ENCODE measurements around the gene NCBP2.
"Not testable (repeated sequence)": the region's sequence is repeated elsewhere in the genome, so short reads cannot be mapped to it uniquely, and the experiment has no call there.

The NCBP2 gene

GRCh38 chr3:196968233-196969133 lies 26.2 kb upstream of the NCBP2 start, which contains the start of gene PIGZ:
TSS of gene PIGZ (minus strand) at chr3:196968833. CDS start at chr3:196952031, 16,802 bp downstream.
- DNase-seq (ENCODE audit: low read depth) = peak; percentile 52

GRCh38 chr3:196967412-196968232 lies 25.3 kb upstream of the NCBP2 start:
- no peak for DNase-seq (ENCODE audit: low read depth)

GRCh38 chr3:196966526-196967401 lies 24.4 kb upstream of the NCBP2 start:
- no peak for DNase-seq (ENCODE audit: low read depth)

GRCh38 chr3:196965804-196966173 lies 23.5 kb upstream of the NCBP2 start:
- DNase-seq (ENCODE audit: low read depth) = no peak

GRCh38 chr3:196965112-196965803 lies 22.9 kb upstream of the NCBP2 start:
- DNase-seq (ENCODE audit: low read depth) = no peak

- DNase-seq (ENCODE audit: low read depth) = no peak
Observed at GRCh38 chr3:196963631-196963953, 21.3 kb upstream of the NCBP2 start.

- DNase-seq (ENCODE audit: low read depth) = no peak
Observed at GRCh38 chr3:196962930-196963630, 20.8 kb upstream of the NCBP2 start.

- DNase-seq (ENCODE audit: low read depth) = no peak
Observed at GRCh38 chr3:196962108-196962929, 20.0 kb upstream of the NCBP2 start.

- no peak for DNase-seq (ENCODE audit: low read depth)
Observed at GRCh38 chr3:196954832-196955231, 12.5 kb upstream of the NCBP2 start.

GRCh38 chr3:196951371-196951770 lies 9.0 kb upstream of the NCBP2 start:
- DNase-seq (ENCODE audit: low read depth) = no peak

GRCh38 chr3:196949750-196950149 lies 7.4 kb upstream of the NCBP2 start:
- DNase-seq (ENCODE audit: low read depth) = no peak

GRCh38 chr3:196949285-196949619 lies 6.9 kb upstream of the NCBP2 start:
- no peak for DNase-seq (ENCODE audit: low read depth)

- no peak for DNase-seq (ENCODE audit: low read depth)
Observed at GRCh38 chr3:196948442-196949284, 6.3 kb upstream of the NCBP2 start.

- DNase-seq (ENCODE audit: low read depth) = no peak
Observed at GRCh38 chr3:196947860-196948441, 5.6 kb upstream of the NCBP2 start.

- no peak for DNase-seq (ENCODE audit: low read depth)
Observed at GRCh38 chr3:196947136-196947859, 5.0 kb upstream of the NCBP2 start.

GRCh38 chr3:196944037-196944790 lies 1.9 kb upstream of the NCBP2 start:
- DNase-seq (ENCODE audit: low read depth) = not testable (repeated sequence)

GRCh38 chr3:196942915-196943277 lies 568 bp upstream of the NCBP2 start:
- no peak for DNase-seq (ENCODE audit: low read depth)

All from fibroblast of gingiva (primary cell).